ENCODE measurements around the gene BTBD9.

BTBD9 gene

DNA sequence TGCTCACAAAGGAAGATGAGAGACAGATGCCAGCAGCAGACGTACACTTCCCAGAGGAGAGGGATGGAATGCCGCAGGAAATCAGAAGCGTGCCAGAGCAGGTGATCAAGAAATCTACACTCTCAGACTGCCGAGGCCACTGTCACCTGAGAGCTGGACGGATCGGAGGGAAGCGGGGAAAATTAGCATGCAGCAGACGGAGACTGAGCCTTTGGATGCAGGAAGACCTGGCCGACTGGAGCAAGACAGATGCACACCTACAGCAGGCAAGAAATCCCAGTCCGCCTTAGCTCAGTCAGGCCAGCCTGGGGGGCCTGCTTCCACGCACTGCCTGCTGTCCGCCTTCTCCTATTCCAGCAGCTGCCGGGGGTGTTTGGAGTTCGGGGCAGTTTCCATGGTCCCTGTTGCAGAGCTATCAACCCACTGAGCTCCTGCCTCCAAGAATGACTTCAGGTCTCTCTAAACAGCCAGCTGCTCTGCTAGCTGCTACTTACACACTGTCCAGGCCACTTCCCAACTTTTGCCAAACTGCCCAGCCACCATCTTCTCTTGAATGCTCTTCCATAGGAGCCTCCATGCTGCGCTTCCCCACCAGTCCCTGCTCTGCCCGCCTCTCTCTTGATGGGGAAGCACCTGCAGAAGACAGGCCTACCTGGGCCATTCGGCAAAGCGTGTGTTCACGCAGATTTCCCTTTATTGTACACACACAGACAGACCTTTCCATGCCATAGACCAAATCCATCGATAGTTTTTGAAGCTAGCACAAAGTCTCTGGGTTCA, 451.7 kb downstream of the BTBD9 start:
- no peak for DNase-seq

- DNase-seq: no peak
These were observed 452.4 kb downstream of the BTBD9 start for GRCh38 chr6:38187325-38187724.

- no peak for DNase-seq
These were observed 454.0 kb downstream of the BTBD9 start for GRCh38 chr6:38185752-38186151.

DNA sequence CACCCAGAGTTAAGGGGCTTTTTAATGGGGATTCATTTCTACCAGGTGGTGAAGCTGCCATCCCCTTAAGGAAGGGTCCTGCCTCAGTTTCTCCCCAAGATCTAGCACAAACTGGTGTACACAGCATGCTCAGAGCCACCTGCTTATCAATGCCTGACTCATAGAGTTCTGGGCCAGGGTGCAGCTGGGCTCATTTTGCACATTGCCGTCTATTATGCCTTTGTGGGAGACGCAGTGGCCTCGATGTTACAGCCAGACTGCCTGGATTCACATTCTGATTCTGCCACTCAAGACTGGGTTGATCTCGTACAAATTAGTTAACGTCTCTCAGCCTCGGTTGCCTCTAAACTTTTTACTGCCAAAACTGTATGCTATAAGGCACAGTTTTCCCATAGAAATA, 454.5 kb downstream of the BTBD9 start:
- DNase-seq: no peak

GRCh38 chr6:38184585-38185080, 455.1 kb downstream of the BTBD9 start:
- DNase-seq: no peak

DNA sequence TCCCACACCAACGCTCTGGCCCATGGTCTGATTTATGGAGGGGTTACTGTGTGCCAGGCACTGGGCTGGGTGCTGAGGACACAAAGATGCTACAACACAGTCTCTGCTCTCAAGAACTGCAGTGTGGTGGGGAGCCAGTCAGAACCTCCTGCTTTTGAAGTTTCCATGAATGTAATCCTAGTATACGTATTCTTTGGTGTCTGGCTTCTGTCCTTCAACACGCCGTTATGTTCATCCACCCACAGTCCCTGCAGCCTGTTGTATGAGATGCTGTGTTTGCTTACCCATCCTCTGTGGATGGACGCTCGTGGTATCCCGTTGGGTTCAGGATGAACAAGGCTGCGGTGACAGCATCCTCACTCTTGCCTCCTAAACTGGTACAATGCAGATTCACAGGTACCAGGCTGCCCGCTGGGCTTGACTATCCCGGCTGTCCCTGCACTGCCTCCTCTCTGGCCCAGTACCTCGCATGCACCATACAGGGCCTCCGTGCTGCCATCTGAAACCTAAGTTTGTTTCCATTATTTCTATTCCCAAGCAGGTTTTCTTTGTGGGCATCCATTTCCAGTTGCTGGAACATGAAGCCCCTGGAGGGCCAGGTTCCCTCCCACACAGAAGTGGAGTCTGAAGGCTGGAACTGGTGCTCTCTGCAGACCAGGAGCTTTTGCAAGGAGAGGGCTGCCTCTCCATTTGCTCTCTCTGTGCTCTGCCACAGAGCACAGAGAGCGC, 455.7 kb downstream of the BTBD9 start:
- DNase-seq: no peak

DNA sequence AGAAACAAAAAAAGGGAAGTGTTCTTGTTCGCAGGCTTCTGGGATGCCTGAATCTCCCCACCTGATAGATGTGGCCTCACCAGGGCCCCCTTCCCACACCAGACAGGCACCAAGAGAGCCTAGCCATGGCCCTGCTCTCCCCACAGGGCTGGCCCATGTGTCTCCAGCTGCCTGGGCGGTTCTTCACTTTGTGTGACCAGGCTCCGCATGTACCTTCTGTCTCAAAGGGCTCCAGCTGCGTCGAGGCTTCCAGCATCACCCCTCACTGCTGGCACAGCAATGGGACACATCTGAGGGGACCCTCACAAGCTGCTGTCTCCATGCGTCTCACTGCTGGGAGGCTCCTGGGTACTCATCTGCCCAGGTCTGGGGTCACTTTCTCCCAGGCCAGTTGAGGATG, 457.3 kb downstream of the BTBD9 start:
- no peak for DNase-seq

- DNase-seq: no peak
These were observed 459.1 kb downstream of the BTBD9 start for GRCh38 chr6:38180586-38180985.

- DNase-seq: no peak
These were observed 459.8 kb downstream of the BTBD9 start for GRCh38 chr6:38179794-38180430.

DNA sequence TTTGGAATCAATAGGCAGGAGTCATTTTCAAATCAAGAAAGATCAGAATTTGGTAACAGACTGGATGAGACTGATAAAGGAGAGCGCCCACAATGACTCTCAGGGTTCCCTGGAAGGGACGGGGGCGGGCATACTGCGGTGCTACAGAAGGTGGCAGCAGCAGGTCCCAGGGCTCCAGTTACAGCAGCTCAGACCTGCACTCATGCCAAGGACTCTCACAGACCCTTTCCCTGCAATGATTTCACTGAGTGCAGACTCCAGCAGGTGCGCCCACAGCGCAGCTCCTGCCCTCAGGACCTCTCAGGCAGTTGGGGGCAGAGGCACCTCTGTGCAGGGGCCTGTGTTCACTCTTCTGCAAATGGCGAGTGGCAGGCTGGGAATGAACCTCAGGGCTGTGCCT, 460.4 kb downstream of the BTBD9 start:
- DNase-seq: no peak

GRCh38 chr6:38178584-38178886, 461.2 kb downstream of the BTBD9 start:
- DNase-seq: no peak

GRCh38 chr6:38177882-38178583, 461.7 kb downstream of the BTBD9 start:
- no peak for DNase-seq

DNA sequence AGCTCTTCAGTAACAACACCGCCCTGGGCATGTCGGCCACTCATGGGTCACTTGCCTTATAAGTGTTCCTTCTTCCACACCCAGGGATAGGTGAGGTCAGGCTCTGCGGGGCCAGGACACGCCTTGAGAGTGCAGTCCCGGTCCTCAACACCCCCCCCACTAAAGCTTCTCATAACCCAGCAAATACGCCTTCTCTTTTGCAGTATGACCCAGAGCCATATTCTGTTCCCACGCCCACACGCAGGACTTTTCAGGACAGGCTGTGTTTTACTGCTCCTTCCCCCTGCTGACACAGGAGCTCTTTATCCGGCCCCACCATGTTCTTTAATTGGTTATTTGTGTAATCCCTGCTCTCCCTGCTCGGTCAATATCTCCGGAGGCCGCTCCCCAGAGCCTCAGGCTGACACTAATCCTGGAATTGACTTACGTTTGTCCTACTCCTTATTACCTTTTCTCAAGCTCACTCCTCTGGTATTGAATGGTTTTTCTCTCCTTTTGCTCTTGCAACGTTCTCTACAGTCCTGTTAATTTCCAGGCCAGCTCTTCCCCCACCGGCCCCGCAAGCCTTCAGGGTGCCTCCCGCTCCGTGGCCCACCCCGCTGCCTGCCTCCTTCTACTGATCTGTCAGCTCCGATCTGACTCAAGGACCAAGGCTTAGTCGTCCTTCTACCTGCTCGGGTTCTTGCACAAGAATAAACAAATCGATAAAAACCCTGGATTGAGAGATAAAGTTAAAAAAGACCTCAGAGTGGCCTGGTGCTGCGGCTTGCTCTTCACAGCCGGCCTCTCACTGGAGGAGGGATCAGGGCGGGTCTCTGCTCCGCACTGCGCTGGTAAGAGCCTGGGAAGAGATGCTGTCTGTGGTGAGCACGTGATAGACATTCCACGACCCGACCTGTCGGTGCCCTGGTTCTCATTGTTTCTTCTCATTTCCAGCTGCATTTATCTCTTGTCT, 462.7 kb downstream of the BTBD9 start:
- no peak for DNase-seq

- DNase-seq: no peak
These were observed 463.9 kb downstream of the BTBD9 start for GRCh38 chr6:38175786-38176185.

GRCh38 chr6:38174806-38175495, 464.8 kb downstream of the BTBD9 start:
- no peak for DNase-seq

DNA sequence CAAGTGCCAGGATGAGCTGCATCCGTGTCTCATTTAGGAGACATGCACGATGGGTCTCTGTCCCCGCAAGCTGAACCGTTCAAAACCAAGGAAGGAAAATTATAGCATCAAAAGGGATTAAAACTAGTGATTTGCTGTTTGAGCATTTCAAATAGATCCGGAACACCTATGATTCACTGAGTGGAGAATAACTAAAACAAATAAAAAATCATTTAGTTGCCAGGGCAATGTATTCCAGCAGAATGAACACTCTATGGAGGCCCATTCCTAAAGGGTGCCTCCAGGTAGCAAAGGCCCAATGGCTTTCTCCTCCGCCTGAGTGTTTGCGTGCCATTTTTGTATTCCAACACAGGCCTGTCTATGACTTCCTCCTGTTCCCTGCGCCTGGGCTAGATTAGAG, 465.4 kb downstream of the BTBD9 start:
- DNase-seq: no peak

- no peak for DNase-seq
These were observed 465.8 kb downstream of the BTBD9 start for GRCh38 chr6:38173909-38174308.

- DNase-seq: no peak
These were observed 466.9 kb downstream of the BTBD9 start for GRCh38 chr6:38172739-38173410.

GRCh38 chr6:38171997-38172738, 467.6 kb downstream of the BTBD9 start:
- DNase-seq: no peak

- DNase-seq: no peak
These were observed 468.9 kb downstream of the BTBD9 start for GRCh38 chr6:38170666-38171355.
